Activated naive CD8-positive, alpha-beta T cell treated with anti-CD3 and anti-CD28 coated beads, Interleukin-2, amount 50 U/mL, for 24 hours (primary cell): Measurements from ENCODE around the gene PARVG.
"Not testable (repeated sequence)": the region's sequence is repeated elsewhere in the genome, so short reads cannot be mapped to it uniquely, and the experiment has no call there.

Source experiments
- ATAC-seq: fragments of 150-1000 bp; cut with Tn5 transposase; one replicate; pipeline ENCODE4 v1.10.0; 2021
- DNase-seq: peaks from one replicate; pipeline ENCODE4 v3.0.0; 2021
- H3K27ac Mint-ChIP-seq: one replicate; pipeline ENCODE4 v1.8.0; 2021; ENCODE audit warnings: mild to moderate bottlenecking, mixed read lengths
- H3K27me3 Mint-ChIP-seq: one replicate; pipeline ENCODE4 v1.8.0; 2021; ENCODE audit warnings: mixed read lengths
- H3K36me3 Mint-ChIP-seq: one replicate; pipeline ENCODE4 v1.8.0; 2021; ENCODE audit warnings: low read depth, mixed read lengths
- H3K4me1 Mint-ChIP-seq: one replicate; pipeline ENCODE4 v1.8.0; 2021; ENCODE audit warnings: mixed read lengths
- H3K4me3 Mint-ChIP-seq: one replicate; pipeline ENCODE4 v1.8.0; 2021; ENCODE audit warnings: mild to moderate bottlenecking, moderate library complexity, mixed read lengths
- H3K9me3 Mint-ChIP-seq: one replicate; pipeline ENCODE4 v1.8.0; 2021; ENCODE audit warnings: mixed read lengths

Gene PARVG

DNA sequence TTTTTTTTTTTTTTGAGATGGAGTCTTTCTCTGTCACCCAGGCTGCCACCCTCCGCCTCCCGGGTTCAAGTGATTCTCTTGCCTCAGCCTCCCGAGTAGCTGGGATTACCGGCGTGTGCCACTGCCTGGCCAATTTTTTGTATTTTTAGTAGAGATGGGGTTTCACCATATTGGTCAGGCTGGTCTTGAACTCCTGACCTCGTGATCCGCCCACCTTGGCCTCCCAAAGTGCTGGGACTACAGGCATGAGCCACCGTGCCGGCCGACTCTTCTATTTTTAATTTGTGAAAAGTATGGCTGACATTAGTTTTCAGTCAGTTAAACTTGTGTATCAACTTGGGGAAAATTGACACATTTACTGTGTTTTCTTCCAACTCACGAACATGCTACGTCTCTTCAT, 53.6 kb downstream of the PARVG start:
- not testable (repeated sequence) for H3K36me3 Mint-ChIP-seq, H3K9me3 Mint-ChIP-seq

DNA sequence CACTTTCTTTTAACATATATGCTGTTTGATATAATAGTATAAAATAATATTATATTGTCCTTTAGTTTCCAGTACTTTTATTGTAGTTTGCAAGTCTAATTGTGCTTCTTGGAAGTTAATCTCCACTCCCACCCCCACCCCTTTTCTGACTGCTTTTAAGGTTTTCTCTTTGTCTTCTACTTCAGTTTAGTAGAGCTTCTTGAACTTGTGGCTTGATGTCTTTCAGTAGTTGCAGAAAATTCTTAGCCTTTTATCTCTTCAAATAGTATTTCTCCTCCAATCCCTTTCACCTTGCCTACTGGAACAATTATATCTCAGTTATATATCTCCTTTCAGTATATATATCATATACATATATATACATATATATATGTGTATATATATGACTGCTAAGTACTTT, 56.6 kb downstream of the PARVG start:
- no peaks in the 10 kb centered on the region for H3K36me3 Mint-ChIP-seq
- peaks cover 9% of the 10 kb centered on the region for H3K27me3 Mint-ChIP-seq
- DNase-seq: no peak
- no peaks in the 10 kb centered on the region for H3K9me3 Mint-ChIP-seq
- H3K4me3 Mint-ChIP-seq: no peak overlapping the region
- H3K27ac Mint-ChIP-seq: no peak overlapping the region
- H3K4me1 Mint-ChIP-seq: no peaks in the 10 kb centered on the region
- no peak for ATAC-seq

More for the DNA sequence above, 53.6 kb downstream of the PARVG start:
- H3K27me3 Mint-ChIP-seq, H3K4me1 Mint-ChIP-seq, H3K27ac Mint-ChIP-seq, DNase-seq, H3K4me3 Mint-ChIP-seq, ATAC-seq: not testable (repeated sequence)

DNA sequence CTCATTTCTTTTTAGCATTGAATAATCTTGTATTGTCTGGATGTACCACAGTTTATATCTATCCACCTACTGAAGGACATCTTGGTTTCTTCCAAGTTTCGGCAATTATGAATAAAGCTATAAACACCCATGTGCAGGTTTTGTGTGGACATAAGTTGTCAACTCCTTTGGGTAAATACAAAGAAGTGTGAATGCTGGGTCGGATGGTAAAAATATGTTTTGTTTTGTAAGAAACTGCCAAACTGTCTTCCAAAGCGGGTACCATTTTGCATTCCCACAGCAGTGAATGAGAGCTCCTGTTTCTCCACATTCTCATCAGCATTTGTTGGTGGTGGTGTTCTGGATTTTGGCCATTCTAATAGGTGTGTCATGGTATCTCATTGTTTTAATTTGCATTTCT, 60.4 kb downstream of the PARVG start:
- H3K9me3 Mint-ChIP-seq, DNase-seq, H3K27ac Mint-ChIP-seq, H3K4me3 Mint-ChIP-seq, H3K4me1 Mint-ChIP-seq, H3K36me3 Mint-ChIP-seq, ATAC-seq: not testable (repeated sequence)
- H3K27me3 Mint-ChIP-seq: peaks cover 16% of the 10 kb centered on the region

DNA sequence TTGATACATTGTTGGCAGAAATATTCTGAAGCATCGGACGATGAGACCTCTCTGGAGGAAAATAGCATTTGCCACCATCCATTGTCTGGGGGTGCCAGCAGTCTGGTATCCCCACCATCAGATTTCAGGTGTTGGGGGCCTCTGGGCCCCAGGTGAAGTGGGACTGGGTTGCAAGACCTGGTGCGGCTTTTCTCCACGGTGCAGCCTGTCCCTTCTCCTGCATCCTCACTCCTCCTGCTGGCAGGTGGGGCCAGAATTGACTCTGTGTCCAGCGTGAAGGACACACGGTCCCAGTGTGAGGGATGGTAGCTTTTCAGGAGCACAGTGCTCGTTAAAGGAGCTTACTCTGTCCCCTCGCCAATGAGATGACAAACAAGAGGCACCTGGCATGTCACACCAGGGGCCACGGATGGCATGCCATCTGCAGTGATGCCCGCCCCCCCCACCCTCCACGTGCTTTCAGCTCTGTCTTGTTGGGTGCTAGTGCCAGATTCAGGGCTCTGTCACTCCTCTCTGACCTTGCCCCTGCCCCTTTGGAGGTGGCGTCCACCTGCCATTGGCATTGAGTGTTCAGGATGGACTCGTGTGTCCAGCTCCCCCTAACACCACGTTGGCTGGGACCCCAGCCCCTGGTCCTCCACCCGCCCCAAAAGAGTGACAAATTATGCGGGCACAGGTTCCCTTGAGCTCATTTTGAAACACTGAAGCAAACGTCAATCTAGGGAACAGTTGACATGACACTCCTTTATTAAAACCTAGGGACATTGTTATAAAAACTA, 62.4 kb downstream of the PARVG start:
- H3K36me3 Mint-ChIP-seq: no peaks in the 10 kb centered on the region
- H3K27me3 Mint-ChIP-seq: peaks cover 20% of the 10 kb centered on the region
- no peaks in the 10 kb centered on the region for H3K4me1 Mint-ChIP-seq
- ATAC-seq (no peak), DNase-seq (no peak)
- no peak overlapping the region for H3K4me3 Mint-ChIP-seq
- H3K9me3 Mint-ChIP-seq: no peaks in the 10 kb centered on the region
- H3K27ac Mint-ChIP-seq: no peak overlapping the region

DNA sequence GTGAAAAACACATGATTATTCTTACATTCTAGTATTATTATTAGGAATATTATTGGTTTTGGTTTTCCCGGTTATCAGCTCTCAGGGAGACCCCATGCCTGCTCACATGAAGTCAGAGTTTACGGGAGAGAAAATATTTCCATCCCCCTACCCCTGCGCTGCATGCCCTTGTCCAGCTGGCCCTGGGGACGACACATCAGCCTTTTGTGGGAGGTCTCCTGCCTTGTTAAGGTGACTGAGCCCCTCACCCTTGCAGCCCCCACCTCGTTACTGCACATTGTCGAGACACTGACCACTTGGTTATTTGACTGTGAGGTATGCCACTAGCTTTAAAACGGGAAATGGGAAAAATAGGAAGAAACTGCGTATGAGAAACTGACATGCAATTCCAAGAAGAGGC, 63.0 kb downstream of the PARVG start:
- no peaks in the 10 kb centered on the region for H3K9me3 Mint-ChIP-seq
- no peaks in the 10 kb centered on the region for H3K4me1 Mint-ChIP-seq
- DNase-seq: no peak
- no peak overlapping the region for H3K27ac Mint-ChIP-seq
- H3K4me3 Mint-ChIP-seq: no peak overlapping the region
- ATAC-seq: no peak
- H3K27me3 Mint-ChIP-seq: peaks cover 20% of the 10 kb centered on the region
- H3K36me3 Mint-ChIP-seq: no peaks in the 10 kb centered on the region

DNA sequence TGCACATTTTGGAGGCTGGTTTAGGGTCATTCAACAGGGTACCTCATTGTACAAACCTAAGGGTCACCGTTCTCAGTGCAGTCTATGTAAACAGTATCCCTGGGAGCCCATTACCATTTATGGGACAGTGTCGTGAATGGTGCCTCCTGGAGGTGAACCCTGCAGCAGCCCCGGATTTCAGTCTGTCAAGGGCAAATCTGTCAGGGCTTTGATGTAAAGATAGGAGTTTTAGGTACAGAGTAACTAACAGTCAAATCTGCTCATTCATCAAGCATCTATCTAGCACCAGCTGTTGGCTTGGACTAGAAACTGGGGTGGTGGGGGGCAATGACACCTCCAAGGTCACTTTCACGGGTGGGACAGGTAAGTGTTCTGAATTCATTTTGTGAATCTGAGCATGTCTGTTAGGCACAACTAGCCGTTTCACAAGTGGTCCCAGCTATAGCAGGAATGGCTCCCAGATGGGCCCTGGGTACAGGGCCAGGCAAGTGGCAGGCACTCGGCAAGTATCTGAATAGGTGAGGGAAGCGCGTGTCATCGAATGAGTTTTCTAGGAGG, 63.6 kb downstream of the PARVG start:
- ATAC-seq: no peak
- DNase-seq: no peak
- Mint-ChIP-seq H3K4me1 (no peaks in the 10 kb centered on the region), H3K9me3 (no peaks in the 10 kb centered on the region), H3K27me3 (peaks cover 16% of the 10 kb centered on the region), H3K36me3 (no peaks in the 10 kb centered on the region), H3K27ac (no peak overlapping the region), H3K4me3 (no peak overlapping the region)

GRCh38 chr22:44245438-44245837, 64.7 kb downstream of the PARVG start:
- no peak for DNase-seq
- no peak overlapping the region for H3K27ac Mint-ChIP-seq
- H3K4me3 Mint-ChIP-seq: no peak overlapping the region
- H3K27me3 Mint-ChIP-seq: peaks cover 16% of the 10 kb centered on the region
- peaks cover 8% of the 10 kb centered on the region for H3K9me3 Mint-ChIP-seq
- no peaks in the 10 kb centered on the region for H3K4me1 Mint-ChIP-seq
- no peaks in the 10 kb centered on the region for H3K36me3 Mint-ChIP-seq
- no peak for ATAC-seq

- Mint-ChIP-seq H3K36me3 (no peaks in the 10 kb centered on the region), H3K4me1 (no peaks in the 10 kb centered on the region), H3K27ac (no peak overlapping the region), H3K9me3 (peaks cover 8% of the 10 kb centered on the region), H3K27me3 (peaks cover 16% of the 10 kb centered on the region), H3K4me3 (no peak overlapping the region)
- ATAC-seq (no peak), DNase-seq (no peak)
Observed at GRCh38 chr22:44245867-44246266, 65.1 kb downstream of the PARVG start.

DNA sequence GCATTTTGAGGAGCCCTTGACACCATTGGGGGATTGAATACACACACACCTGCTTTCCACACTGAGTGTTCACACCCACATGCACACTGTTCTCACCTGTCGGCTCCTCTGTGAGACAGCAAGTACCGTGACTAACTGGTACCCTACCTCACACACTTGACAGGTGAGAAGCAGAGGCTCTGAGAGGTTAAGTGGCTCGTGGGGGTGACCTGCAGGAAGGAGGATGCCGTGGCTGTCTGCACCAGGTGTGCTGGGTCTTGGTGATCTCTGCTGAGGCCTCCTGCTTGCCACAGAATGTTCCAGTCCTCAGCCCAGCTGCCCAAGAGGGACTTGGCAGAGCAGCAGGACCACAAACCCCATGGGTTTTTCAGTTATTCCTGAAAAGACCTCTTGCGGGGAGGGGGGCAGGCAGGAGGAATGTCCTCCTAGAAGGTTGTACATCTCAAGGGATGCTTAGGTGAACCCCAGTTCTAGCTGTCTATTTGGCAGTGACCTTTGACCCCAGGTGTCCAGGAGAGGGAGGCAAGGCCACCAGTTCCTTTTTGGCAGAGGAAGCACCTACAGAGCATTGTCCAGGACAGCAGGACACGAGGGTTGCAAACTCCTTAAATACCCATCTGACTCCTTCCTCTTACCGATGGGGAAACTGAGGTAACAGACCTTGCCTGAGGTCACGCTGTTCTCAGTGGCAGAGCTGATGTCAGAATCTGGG, 66.0 kb downstream of the PARVG start:
- ATAC-seq (no peak), DNase-seq (no peak)
- Mint-ChIP-seq H3K9me3 (peaks cover 8% of the 10 kb centered on the region), H3K27ac (no peak overlapping the region), H3K36me3 (no peaks in the 10 kb centered on the region), H3K4me1 (no peaks in the 10 kb centered on the region), H3K27me3 (peaks cover 15% of the 10 kb centered on the region), H3K4me3 (no peak overlapping the region)

- no peak overlapping the region for H3K4me3 Mint-ChIP-seq
Observed at GRCh38 chr22:44247346-44247745, 66.6 kb downstream of the PARVG start.

DNA sequence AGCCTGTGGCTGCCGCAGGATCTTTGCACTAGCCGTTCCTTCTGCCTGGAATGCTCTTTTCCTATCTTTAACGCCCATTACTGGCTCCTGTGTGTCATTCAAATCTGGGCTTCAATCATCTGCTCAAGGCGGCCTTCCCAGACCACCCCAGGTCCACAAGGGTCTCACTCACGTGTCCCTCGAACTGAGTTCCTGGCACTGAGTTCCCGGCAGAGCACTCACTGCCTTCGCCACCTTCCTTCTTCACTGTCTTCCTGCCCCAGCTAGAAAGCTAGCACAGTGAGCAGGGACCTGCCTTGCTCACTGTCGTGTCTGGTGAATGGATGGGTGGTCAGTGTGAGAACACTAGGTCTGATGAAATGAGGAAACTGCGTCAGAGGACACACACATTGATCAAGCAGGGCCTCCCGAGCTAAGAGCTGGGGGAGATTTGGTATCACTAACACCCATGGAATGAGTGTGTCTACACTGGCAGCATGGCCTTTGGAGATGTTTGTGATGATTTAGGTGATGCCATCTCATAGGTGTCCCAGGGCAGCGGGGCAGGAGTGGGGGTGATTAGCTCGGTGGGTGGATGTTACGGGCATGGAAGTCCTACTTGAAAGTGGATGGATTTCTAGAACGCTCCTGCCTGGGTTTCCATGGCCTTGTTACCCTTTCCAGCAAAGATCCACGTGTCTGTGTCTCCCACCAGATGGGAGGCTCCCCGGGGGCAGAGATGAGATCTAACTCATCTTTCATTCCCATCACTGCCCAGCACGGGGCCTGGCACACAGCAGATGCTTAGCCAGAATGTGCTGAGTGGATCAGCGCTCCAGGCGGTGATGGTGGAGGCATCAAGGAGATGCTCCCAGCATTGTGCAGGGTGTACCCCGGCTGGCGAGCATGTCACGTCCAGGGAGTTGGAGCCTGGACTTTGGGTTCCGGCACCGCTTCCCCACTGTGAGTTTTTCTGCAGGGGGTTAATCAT, 67.5 kb downstream of the PARVG start:
- Mint-ChIP-seq H3K27ac (no peak overlapping the region), H3K9me3 (peaks cover 8% of the 10 kb centered on the region), H3K27me3 (peaks cover 11% of the 10 kb centered on the region), H3K4me3 (no peak overlapping the region), H3K36me3 (no peaks in the 10 kb centered on the region), H3K4me1 (no peaks in the 10 kb centered on the region)
- no peak for DNase-seq
- no peak for ATAC-seq

More at GRCh38 chr22:44247346-44247745, 66.6 kb downstream of the PARVG start:
- ATAC-seq (no peak), DNase-seq (no peak)
- H3K9me3 Mint-ChIP-seq: peaks cover 8% of the 10 kb centered on the region
- H3K27ac Mint-ChIP-seq: no peak overlapping the region
- H3K27me3 Mint-ChIP-seq: peaks cover 10% of the 10 kb centered on the region
- H3K36me3 Mint-ChIP-seq: no peaks in the 10 kb centered on the region
- no peaks in the 10 kb centered on the region for H3K4me1 Mint-ChIP-seq

DNA sequence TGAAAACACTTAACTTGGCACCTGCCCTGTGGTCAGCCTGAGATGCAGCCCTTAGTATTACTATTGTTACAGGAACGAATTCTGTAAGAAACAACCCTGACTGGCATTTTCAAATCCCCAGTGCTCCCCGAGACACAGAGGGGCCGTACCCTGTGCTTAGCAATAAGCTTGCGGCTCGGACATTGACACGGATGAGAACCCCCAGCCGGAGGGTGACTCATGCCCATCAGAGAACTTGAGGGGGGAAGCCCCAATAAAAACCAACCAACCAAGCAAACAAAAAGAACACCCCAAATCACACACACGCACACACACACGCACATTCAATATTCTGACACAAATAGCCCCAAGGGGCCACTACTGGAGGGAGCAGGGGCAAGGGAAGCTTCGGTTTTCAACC, 68.2 kb downstream of the PARVG start:
- Mint-ChIP-seq H3K4me1 (no peaks in the 10 kb centered on the region), H3K9me3 (peaks cover 8% of the 10 kb centered on the region), H3K27me3 (peaks cover 10% of the 10 kb centered on the region), H3K27ac (no peak overlapping the region), H3K36me3 (no peaks in the 10 kb centered on the region), H3K4me3 (no peak overlapping the region)
- ATAC-seq (no peak), DNase-seq (no peak)

GRCh38 chr22:44249376-44250147, 68.8 kb downstream of the PARVG start:
- DNase-seq: no peak
- H3K27me3 Mint-ChIP-seq: peaks cover 6% of the 10 kb centered on the region
- H3K36me3 Mint-ChIP-seq: no peaks in the 10 kb centered on the region
- H3K27ac Mint-ChIP-seq: no peak overlapping the region
- peaks cover 8% of the 10 kb centered on the region for H3K9me3 Mint-ChIP-seq
- ATAC-seq: no peak
- no peak overlapping the region for H3K4me3 Mint-ChIP-seq
- H3K4me1 Mint-ChIP-seq: no peaks in the 10 kb centered on the region

- Mint-ChIP-seq H3K4me3 (no peak overlapping the region), H3K36me3 (no peaks in the 10 kb centered on the region), H3K27me3 (peaks cover 7% of the 10 kb centered on the region), H3K9me3 (peaks cover 4% of the 10 kb centered on the region), H3K27ac (no peak overlapping the region), H3K4me1 (peaks cover 2% of the 10 kb centered on the region)
- ATAC-seq (no peak), DNase-seq (no peak)
Observed at GRCh38 chr22:44254811-44255210, 74.1 kb downstream of the PARVG start.
